Gastroesophageal sphincter (tissue), 4 donors: ENCODE data around the gene ZBTB6. TPM values are rescaled to one million over a fixed set of nuclear protein-coding genes. Genes with fewer than 3 reads are reported as not detected.

Experiments used
- ATAC-seq: fragments of 150-250 bp; one replicate; pipeline ENCODE4 v1.9.1; 2016; ENCODE audit warnings: mild to moderate bottlenecking, moderate library complexity
- H3K27ac ChIP-seq, 4 donors: fragments of 200-600 bp; sonication (generic) in 3 of 4; 1 replicate in 3 of 4; 2 replicates in 1 of 4; pipeline ENCODE4 v1.5.1; 2016 to 2019
- H3K27me3 ChIP-seq: fragments of 200-600 bp; sonication (generic); one replicate; pipeline ENCODE4 v1.5.1; 2019
- H3K36me3 ChIP-seq, 2 donors: fragments of 200-600 bp; sonication (generic); one replicate each; pipeline ENCODE4 v1.5.1; 2019; ENCODE audit warnings: control low read depth in 1 of 2
- H3K4me1 ChIP-seq, 3 donors: fragments of 200-600 bp; sonication (generic); 1 replicate in 2 of 3; 2 replicates in 1 of 3; pipeline ENCODE4 v1.5.1; 2016 to 2019; ENCODE audit warnings: control low read depth in 2 of 3
- H3K4me3 ChIP-seq, 2 donors: fragments of 200-600 bp; sonication (generic); one replicate each; pipeline ENCODE4 v1.5.1; 2019; ENCODE audit warnings: mild to moderate bottlenecking in 1 of 2, moderate library complexity in 1 of 2
- H3K9me3 ChIP-seq, 3 donors: fragments of 200-600 bp; sonication (generic); one replicate each; pipeline ENCODE4 v1.5.1; 2017 to 2019; ENCODE audit warnings: control low read depth in 2 of 3
- EP300 ChIP-seq: sonication (generic); formaldehyde crosslinking; IDR thresholded peaks from one replicate; pipeline ENCODE4 v1.6.1; 2017; ENCODE audit warnings: antibody characterized with exemption, mild to moderate bottlenecking
- POLR2A ChIP-seq, 2 donors: fragments of 450-650 bp; IDR thresholded peaks; one replicate each; pipeline ENCODE4 v1.6.1; 2017; ENCODE audit warnings: antibody characterized with exemption in 2 of 2, mild to moderate bottlenecking in 2 of 2, moderate library complexity in 1 of 2
- POLR2AphosphoS5 ChIP-seq: sonication (generic); formaldehyde crosslinking; IDR thresholded peaks from one replicate; pipeline ENCODE4 v1.6.1; 2017; ENCODE audit warnings: antibody characterized with exemption
- WGBS, 2 donors: methylation state at CpG; one replicate each; pipeline ENCODE4 v1.1.5; 2018; ENCODE audit warnings: low coverage in 1 of 2; 5-methylcytosine and 5-hydroxymethylcytosine counted together
- total RNA-seq, 4 donors: library from RNA; depleted of rRNA; stranded (reverse); fragments of >200 nt; gene quantifications; one replicate each; pipeline ENCODE4 v1.1.0, GENCODE V29; 2016
- TF ChIP-seq, protein P1 (sequence below), 4 experiments: fragments of 200-600 bp in 2 of 4; fragments of 450-650 bp in 2 of 4; sonication (generic) in 1 of 4; IDR thresholded peaks; one replicate each; pipeline ENCODE4 v1.5.1; 2017 to 2019; ENCODE audit warnings: antibody characterized with exemption in 4 of 4, mild to moderate bottlenecking in 2 of 4, moderate library complexity in 2 of 4

Gene ZBTB6, protein sequence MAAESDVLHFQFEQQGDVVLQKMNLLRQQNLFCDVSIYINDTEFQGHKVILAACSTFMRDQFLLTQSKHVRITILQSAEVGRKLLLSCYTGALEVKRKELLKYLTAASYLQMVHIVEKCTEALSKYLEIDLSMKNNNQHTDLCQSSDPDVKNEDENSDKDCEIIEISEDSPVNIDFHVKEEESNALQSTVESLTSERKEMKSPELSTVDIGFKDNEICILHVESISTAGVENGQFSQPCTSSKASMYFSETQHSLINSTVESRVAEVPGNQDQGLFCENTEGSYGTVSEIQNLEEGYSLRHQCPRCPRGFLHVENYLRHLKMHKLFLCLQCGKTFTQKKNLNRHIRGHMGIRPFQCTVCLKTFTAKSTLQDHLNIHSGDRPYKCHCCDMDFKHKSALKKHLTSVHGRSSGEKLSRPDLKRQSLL
- 10 to 100 TPM in 2 of 4 donors, 1 to 10 TPM in 2; 7.4 to 10.9 (median 9.8) TPM for total RNA-seq

DNA sequence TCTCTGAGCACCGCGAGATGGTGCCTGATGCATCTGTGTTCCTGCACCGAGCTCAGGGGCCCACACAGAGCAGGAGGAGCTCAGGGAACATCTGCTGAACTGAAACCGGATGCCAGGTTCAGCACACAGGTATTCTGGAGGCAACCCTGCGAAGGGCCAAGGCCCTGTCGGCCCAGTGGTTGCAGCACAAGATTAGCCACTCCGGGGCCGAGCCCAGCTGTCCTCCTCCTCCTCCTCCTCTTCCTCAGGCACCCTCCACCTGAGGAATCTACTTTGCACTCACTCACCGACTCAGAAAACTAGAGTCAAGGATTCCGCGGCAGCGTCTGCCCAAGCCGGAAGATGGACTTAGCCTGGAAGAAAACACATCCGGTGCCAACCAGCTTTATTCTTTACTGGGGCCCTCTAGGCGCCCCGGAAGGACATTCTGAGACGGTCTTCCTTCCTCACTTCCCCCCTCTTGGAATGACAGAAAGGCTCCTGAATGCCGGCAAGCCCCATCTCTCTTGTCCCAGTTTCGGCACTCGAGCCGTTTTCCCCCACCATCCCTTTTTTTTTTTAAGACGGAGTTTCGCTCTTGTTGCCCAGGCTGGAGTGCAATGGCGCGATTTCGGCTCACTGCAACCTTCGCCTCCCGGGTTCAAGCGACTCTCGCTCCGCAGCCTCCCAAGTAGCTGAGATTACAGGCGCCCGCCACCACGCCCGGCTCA lies at the start of gene ZBTB6:
TSS of gene ZBTB6 (minus strand) at position 360 of the 710 bp plus-strand sequence. CDS start 1,251 bp downstream, outside the sequence.
- no peaks in the 10 kb centered on the region for H3K27me3 ChIP-seq
- peak within 1 kb of the TSS; percentile 69 to 72 for H3K4me3 ChIP-seq
- H3K9me3 ChIP-seq = no peaks in the 10 kb centered on the region
- peak within 1 kb of the TSS; percentile 39 to 89 (median 84) for H3K27ac ChIP-seq
- TF ChIP-seq POLR2A (IDR thresholded peaks at IDR 0.05) (peak in 1 of 2 donors; percentile 20), EP300 (no peak), POLR2AphosphoS5 (peak; percentile 30)
- TF ChIP-seq, protein P1, sequence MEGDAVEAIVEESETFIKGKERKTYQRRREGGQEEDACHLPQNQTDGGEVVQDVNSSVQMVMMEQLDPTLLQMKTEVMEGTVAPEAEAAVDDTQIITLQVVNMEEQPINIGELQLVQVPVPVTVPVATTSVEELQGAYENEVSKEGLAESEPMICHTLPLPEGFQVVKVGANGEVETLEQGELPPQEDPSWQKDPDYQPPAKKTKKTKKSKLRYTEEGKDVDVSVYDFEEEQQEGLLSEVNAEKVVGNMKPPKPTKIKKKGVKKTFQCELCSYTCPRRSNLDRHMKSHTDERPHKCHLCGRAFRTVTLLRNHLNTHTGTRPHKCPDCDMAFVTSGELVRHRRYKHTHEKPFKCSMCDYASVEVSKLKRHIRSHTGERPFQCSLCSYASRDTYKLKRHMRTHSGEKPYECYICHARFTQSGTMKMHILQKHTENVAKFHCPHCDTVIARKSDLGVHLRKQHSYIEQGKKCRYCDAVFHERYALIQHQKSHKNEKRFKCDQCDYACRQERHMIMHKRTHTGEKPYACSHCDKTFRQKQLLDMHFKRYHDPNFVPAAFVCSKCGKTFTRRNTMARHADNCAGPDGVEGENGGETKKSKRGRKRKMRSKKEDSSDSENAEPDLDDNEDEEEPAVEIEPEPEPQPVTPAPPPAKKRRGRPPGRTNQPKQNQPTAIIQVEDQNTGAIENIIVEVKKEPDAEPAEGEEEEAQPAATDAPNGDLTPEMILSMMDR (IDR thresholded peaks at IDR 0.05) = no peak
- peak; percentile 90 for ATAC-seq
- H3K4me1 ChIP-seq = peaks cover 0 to 24% (median 3%) of the 10 kb centered on the region in 3 donors
- H3K36me3 ChIP-seq = peaks cover 0 to 34% of the 10 kb centered on the region in 2 donors
- WGBS, 2 donors = 1% methylated on average over 21 of the region's 35 CpGs

DNA sequence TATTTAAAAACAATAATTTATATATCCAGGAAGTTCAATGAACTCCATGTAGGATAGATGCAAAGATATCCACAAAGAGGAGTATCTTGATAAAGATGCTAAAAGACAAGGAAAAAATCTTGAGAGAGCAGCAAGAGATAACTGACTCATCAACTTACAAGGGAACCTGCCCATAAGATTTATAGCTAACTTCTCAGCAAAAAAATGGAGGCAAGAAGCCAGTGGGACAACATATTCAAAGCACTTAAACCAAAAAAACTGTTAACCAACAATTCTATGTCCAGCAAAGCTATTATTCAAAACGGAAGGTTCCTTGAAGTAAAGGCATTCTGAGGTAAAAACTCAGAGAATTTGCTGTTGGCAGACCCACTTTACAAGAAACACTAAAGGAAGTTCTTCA lies 48.0 kb upstream of the ZBTB6 start:
- TF ChIP-seq EP300 (no peak), POLR2AphosphoS5 (no peak), POLR2A (IDR thresholded peaks at IDR 0.05) (no peak)
- TF ChIP-seq, protein P1 (IDR thresholded peaks at IDR 0.05) = no peak
- peaks cover 0 to 41% of the 10 kb centered on the region in 2 donors for H3K36me3 ChIP-seq
- WGBS, 2 donors = 80 to 91% methylated on average over 1 of the region's 1 CpG

DNA sequence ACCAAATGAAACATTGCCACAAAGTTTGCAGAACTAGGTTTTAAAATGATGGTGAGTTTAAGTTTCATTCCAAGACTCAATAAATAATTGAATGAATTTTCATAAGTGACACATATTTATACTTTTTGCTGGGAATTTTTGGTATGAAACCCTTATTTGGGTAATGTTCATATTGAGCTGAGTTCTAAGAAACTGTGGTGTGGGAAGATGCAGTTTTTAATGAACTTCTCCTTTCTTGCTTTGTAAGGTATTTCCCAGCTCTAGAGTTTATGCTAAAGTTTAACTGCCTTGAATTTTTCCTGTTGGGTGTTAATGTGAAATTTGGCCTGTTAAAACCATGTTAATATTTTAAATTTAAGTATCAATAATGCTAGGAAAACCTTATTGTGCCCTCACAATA lies 42.8 kb upstream of the ZBTB6 start:
- TF ChIP-seq, protein P1 (IDR thresholded peaks at IDR 0.05) = no peak
- no peak for TF ChIP-seq POLR2AphosphoS5
- H3K27me3 ChIP-seq = no peaks in the 10 kb centered on the region
- H3K4me3 ChIP-seq = no peak overlapping the region
- no peaks in the 10 kb centered on the region for H3K9me3 ChIP-seq
- peaks cover 0 to 24% of the 10 kb centered on the region in 2 donors for H3K36me3 ChIP-seq
- ATAC-seq = no peak
- peaks cover 8 to 71% (median 10%) of the 10 kb centered on the region in 3 donors for H3K4me1 ChIP-seq
- H3K27ac ChIP-seq = peak overlapping the region in 1 of 4 donors; percentile 13

More for the DNA sequence above, 48.0 kb upstream of the ZBTB6 start:
- Histone ChIP-seq H3K4me1 (peaks cover 0 to 23% (median 0%) of the 10 kb centered on the region in 3 donors), H3K27ac (no peak overlapping the region), H3K4me3 (no peak overlapping the region), H3K27me3 (no peaks in the 10 kb centered on the region), H3K9me3 (no peaks in the 10 kb centered on the region)
- ATAC-seq = no peak

DNA sequence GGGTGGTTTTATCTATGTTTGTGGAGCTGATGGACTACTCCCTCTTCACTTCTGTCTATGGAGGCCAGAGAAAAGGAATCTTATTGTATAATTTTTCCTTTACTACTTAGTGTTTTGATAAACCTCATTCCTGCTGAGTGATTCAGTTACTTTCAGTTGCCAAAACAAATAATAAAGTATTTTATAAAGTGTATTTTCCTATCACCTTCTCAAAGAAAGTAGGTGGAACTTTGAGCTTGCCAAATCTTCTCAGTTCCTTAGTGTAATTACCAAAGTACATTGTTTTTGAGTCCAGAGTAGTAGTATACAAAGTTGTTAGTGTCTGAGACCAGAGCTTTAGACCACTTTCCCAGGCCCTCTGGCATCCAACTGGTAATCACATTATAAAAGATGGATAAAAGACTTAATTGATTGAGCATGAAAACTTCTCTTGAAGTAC lies 41.1 kb upstream of the ZBTB6 start:
- TF ChIP-seq EP300 = no peak
- TF ChIP-seq POLR2A (IDR thresholded peaks at IDR 0.05) = no peak
- TF ChIP-seq, protein P1 (IDR thresholded peaks at IDR 0.05) = no peak
- no peak for TF ChIP-seq POLR2AphosphoS5
- H3K4me1 ChIP-seq = peaks cover 8 to 87% (median 12%) of the 10 kb centered on the region in 3 donors
- no peaks in the 10 kb centered on the region for H3K27me3 ChIP-seq
- ATAC-seq = no peak
- H3K27ac ChIP-seq = peak overlapping the region; percentile 13 to 47 (median 24)
- no peaks in the 10 kb centered on the region for H3K9me3 ChIP-seq
- peaks cover 0 to 8% of the 10 kb centered on the region in 2 donors for H3K36me3 ChIP-seq
- H3K4me3 ChIP-seq = no peak overlapping the region
